T-helper 1 cell treated with Interleukin-12 subunit alpha and Interleukin-12 subunit beta and Interleukin-4 antibody, amounts not matched to agents 30 μg/mL and 1 μg/mL, for 36 hours (primary cell): Measurements from ENCODE around the gene ARID5A.

Source experiments
- H3K27ac Mint-ChIP-seq: one replicate; pipeline ENCODE4 v1.8.0; 2021; ENCODE audit warnings: mild to moderate bottlenecking, mixed read lengths
- H3K27me3 Mint-ChIP-seq: one replicate; pipeline ENCODE4 v1.8.0; 2021; ENCODE audit warnings: low read depth, mixed read lengths
- H3K36me3 Mint-ChIP-seq: one replicate; pipeline ENCODE4 v1.8.0; 2021; ENCODE audit warnings: low read depth, mixed read lengths
- H3K4me1 Mint-ChIP-seq: one replicate; pipeline ENCODE4 v1.8.0; 2021; ENCODE audit warnings: low read depth, mixed read lengths
- H3K4me3 Mint-ChIP-seq: one replicate; pipeline ENCODE4 v1.8.0; 2021; ENCODE audit warnings: mild to moderate bottlenecking, moderate library complexity, mixed read lengths
- H3K9me3 Mint-ChIP-seq: one replicate; pipeline ENCODE4 v1.8.0; 2021; ENCODE audit warnings: mixed read lengths

The ARID5A gene

GRCh38 chr2:96512341-96512740 lies 24.2 kb upstream of the ARID5A start:
- Mint-ChIP-seq H3K4me3 (no peak overlapping the region), H3K4me1 (peaks cover 34% of the 10 kb centered on the region), H3K36me3 (peaks cover 12% of the 10 kb centered on the region), H3K27ac (no peak overlapping the region), H3K27me3 (peaks cover 14% of the 10 kb centered on the region), H3K9me3 (peaks cover 16% of the 10 kb centered on the region)

DNA sequence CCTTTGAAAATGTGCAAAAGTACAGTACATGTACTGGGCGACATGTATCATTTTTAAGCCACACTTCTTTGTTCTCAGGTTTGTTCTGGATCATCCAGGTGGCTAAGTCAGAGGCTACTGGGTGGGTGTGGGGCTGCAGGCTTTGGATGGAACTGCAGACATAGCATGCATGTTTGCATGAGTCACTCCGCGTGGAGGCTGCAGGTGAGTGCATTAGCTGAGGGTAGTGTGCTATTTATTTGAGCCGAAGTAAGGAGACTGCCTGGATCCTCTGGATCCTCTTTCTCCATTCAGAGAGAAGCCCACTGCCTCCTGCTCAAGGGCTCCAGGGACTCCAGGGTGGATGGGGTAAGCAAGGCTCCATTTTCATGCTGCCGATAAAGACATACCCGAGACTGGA lies 22.0 kb upstream of the ARID5A start:
- Mint-ChIP-seq H3K27me3 (peaks cover 14% of the 10 kb centered on the region), H3K27ac (no peak overlapping the region), H3K4me3 (no peak overlapping the region), H3K36me3 (peaks cover 22% of the 10 kb centered on the region), H3K4me1 (peaks cover 20% of the 10 kb centered on the region), H3K9me3 (peaks cover 32% of the 10 kb centered on the region)

GRCh38 chr2:96517079-96517478 lies 19.5 kb upstream of the ARID5A start:
- Mint-ChIP-seq H3K36me3 (peaks cover 23% of the 10 kb centered on the region), H3K9me3 (peaks cover 32% of the 10 kb centered on the region)

GRCh38 chr2:96520231-96520630 lies 16.3 kb upstream of the ARID5A start:
- no peak overlapping the region for H3K4me3 Mint-ChIP-seq
- H3K27me3 Mint-ChIP-seq: no peaks in the 10 kb centered on the region
- H3K27ac Mint-ChIP-seq: no peak overlapping the region
- peaks cover 41% of the 10 kb centered on the region for H3K4me1 Mint-ChIP-seq
- H3K9me3 Mint-ChIP-seq: peaks cover 32% of the 10 kb centered on the region
- peaks cover 23% of the 10 kb centered on the region for H3K36me3 Mint-ChIP-seq

More at GRCh38 chr2:96517079-96517478, 19.5 kb upstream of the ARID5A start:
- Mint-ChIP-seq H3K27me3 (peaks cover 5% of the 10 kb centered on the region), H3K27ac (no peak overlapping the region), H3K4me1 (peaks cover 18% of the 10 kb centered on the region), H3K4me3 (no peak overlapping the region)

DNA sequence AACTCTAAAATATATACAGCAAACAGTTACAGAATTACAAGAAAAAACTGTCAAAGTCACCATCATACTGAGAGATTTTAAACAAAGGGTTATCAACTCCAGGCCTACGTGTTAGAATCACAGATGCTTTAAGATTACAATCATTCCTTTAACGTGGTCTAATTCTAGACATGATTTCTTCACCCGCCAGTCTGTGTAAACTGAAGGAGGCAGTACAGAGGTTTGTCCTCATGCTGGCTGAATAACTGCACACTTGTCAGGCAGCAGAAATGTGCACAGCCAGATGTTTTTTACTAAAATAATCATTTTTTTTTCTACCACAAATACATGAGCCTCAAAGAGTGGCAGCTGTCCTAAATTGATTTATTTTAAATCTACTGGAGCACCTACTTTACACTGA lies 15.9 kb upstream of the ARID5A start:
- H3K36me3 Mint-ChIP-seq: peaks cover 21% of the 10 kb centered on the region
- peaks cover 45% of the 10 kb centered on the region for H3K4me1 Mint-ChIP-seq
- H3K4me3 Mint-ChIP-seq: no peak overlapping the region
- no peak overlapping the region for H3K27ac Mint-ChIP-seq
- H3K27me3 Mint-ChIP-seq: no peaks in the 10 kb centered on the region
- peaks cover 31% of the 10 kb centered on the region for H3K9me3 Mint-ChIP-seq

GRCh38 chr2:96521219-96521618 lies 15.3 kb upstream of the ARID5A start:
- peaks cover 50% of the 10 kb centered on the region for H3K4me1 Mint-ChIP-seq
- peaks cover 26% of the 10 kb centered on the region for H3K9me3 Mint-ChIP-seq
- H3K36me3 Mint-ChIP-seq: peaks cover 17% of the 10 kb centered on the region

GRCh38 chr2:96522304-96523203 lies 14.0 kb upstream of the ARID5A start:
- Mint-ChIP-seq H3K4me1 (peaks cover 57% of the 10 kb centered on the region), H3K4me3 (peak overlapping the region; percentile 7), H3K27ac (peak overlapping the region; percentile 67), H3K36me3 (peaks cover 11% of the 10 kb centered on the region), H3K9me3 (peaks cover 13% of the 10 kb centered on the region), H3K27me3 (no peaks in the 10 kb centered on the region)

More at GRCh38 chr2:96521219-96521618, 15.3 kb upstream of the ARID5A start:
- Mint-ChIP-seq H3K27me3 (no peaks in the 10 kb centered on the region), H3K4me3 (no peak overlapping the region), H3K27ac (peak overlapping the region; percentile 24)

DNA sequence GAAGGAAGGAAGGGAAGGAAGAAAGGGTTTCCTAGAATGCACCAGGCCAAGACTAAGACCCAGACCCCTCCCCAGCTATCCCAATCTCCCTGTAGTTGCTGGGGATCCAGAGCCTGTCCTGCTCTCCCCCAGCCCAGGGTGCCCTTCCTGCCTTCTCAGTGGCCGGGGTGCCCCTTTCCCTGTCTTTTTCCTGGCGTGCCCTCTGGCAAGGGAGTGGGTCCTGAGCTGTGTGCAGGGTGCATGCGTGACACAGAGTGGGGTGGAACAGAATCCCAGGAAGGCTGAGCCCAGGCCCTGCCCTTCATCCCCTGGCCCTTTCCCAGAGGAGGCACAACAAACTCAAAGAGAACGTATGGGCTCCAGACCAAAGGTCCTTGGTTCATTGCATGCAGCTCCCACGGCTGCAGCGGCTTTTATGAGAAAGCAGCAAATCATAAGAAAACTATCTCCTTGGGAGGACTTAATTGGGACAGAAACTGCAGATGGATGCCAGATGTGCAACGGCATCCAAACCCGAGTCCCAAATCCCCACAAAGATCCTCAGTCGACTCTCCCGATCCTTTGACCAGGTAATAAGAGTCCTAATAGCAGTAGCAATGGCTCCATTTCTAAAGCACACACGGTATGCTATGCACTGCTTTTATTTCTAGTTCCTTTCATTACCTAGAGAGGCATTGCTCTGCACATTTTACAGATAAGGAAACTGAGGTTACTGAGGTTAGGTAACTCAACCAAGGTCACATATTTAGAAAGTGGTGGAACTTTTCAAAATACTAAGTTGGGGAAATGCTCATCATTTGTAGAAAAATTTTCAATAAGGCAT lies 12.7 kb upstream of the ARID5A start:
- peaks cover 4% of the 10 kb centered on the region for H3K9me3 Mint-ChIP-seq
- peak overlapping the region; percentile 81 for H3K27ac Mint-ChIP-seq
- H3K4me1 Mint-ChIP-seq: peaks cover 69% of the 10 kb centered on the region
- peaks cover 4% of the 10 kb centered on the region for H3K36me3 Mint-ChIP-seq
- peak overlapping the region; percentile 53 for H3K4me3 Mint-ChIP-seq
- H3K27me3 Mint-ChIP-seq: no peaks in the 10 kb centered on the region

DNA sequence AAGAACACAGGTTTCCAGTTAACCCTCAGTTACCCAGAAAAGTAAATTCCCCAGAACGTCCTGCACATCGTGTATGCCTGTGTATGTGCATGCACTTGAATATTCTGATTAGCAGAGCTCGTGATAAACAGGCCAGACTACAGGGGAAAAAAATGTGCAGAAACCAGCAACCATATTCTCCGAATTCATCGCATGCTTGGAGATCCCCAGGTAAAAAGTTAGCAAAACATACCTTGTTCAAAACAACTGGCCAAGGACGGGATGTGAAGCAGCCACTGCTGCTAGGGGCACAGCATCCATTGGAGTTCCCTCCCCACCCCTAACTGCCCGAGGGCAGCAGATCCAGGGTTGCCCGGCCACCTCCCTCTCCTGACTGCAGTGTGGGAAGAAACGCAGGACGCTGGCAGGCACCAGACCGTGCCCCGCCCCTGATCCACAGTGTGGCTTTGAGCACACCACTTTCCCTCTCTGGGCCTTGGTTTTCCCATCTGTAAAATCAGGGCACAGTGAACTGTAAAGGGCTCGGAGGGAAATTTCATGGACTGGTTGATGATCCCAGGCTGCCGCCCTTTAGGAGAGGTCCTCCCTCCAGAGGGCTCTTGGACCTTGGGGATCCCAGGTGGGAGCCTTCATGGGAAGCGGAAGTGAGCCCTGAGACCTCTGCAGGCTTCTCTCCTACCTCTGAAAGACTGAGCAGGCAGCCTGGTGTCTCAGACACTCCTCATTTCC lies 11.9 kb upstream of the ARID5A start:
- H3K4me3 Mint-ChIP-seq: peak overlapping the region; percentile 53
- peaks cover 4% of the 10 kb centered on the region for H3K36me3 Mint-ChIP-seq
- H3K9me3 Mint-ChIP-seq: no peaks in the 10 kb centered on the region
- no peaks in the 10 kb centered on the region for H3K27me3 Mint-ChIP-seq
- H3K27ac Mint-ChIP-seq: peak overlapping the region; percentile 81
- H3K4me1 Mint-ChIP-seq: peaks cover 76% of the 10 kb centered on the region

- H3K36me3 Mint-ChIP-seq: peaks cover 4% of the 10 kb centered on the region
- peak overlapping the region; percentile 71 for H3K27ac Mint-ChIP-seq
- H3K27me3 Mint-ChIP-seq: no peaks in the 10 kb centered on the region
- H3K4me3 Mint-ChIP-seq: no peak overlapping the region
- peaks cover 82% of the 10 kb centered on the region for H3K4me1 Mint-ChIP-seq
- H3K9me3 Mint-ChIP-seq: no peaks in the 10 kb centered on the region
These were observed 11.4 kb upstream of the ARID5A start for GRCh38 chr2:96525211-96525507.

GRCh38 chr2:96526101-96526591 lies 10.4 kb upstream of the ARID5A start:
- peak overlapping the region; percentile 7 for H3K4me3 Mint-ChIP-seq
- H3K4me1 Mint-ChIP-seq: peaks cover 87% of the 10 kb centered on the region
- H3K27me3 Mint-ChIP-seq: no peaks in the 10 kb centered on the region
- H3K27ac Mint-ChIP-seq: peak overlapping the region; percentile 79
- H3K36me3 Mint-ChIP-seq: peaks cover 3% of the 10 kb centered on the region
- H3K9me3 Mint-ChIP-seq: no peaks in the 10 kb centered on the region

- Mint-ChIP-seq H3K27ac (peak overlapping the region; percentile 82), H3K9me3 (no peaks in the 10 kb centered on the region), H3K27me3 (no peaks in the 10 kb centered on the region), H3K36me3 (peaks cover 2% of the 10 kb centered on the region), H3K4me3 (peak overlapping the region; percentile 61), H3K4me1 (peaks cover 86% of the 10 kb centered on the region)
These were observed 9.8 kb upstream of the ARID5A start for GRCh38 chr2:96526615-96527285.

DNA sequence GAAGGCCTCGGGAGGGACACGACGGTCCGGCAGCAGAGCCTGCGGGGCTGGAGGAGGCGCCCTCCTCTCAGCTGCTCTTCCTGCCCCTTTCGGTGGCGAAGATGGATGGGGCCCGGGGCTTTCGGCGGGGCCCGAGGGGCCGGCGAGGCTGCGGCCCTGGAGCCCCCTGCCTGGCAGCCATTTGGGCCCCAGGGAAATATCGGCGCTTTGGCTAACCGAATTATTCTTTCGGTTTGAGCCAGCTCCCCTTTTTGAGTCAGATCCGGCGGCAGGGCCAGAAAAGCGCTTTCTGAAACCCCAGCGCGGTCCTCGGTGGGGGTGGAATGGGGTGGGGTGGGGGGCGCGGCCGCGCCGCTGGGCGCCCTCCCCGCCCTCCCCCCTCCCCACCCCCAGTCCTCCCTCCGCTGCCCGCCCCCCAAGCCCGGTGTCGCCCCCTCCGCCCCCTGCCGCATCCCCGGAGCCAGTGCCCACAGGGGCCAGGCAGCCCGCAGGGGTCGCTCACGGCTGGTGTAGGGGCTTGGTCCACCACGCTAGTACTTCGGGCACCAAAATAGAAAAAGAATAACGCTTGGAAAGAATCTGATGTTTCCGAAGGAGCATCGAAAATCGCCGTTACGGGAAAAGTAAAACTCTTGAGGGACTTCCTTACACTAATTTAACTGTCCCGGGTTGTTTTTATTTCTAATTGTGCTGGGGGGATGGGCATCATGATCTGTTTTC lies 9.1 kb upstream of the ARID5A start:
- peaks cover 84% of the 10 kb centered on the region for H3K4me1 Mint-ChIP-seq
- H3K36me3 Mint-ChIP-seq: peaks cover 2% of the 10 kb centered on the region
- peak overlapping the region; percentile 85 for H3K27ac Mint-ChIP-seq
- peak overlapping the region; percentile 70 for H3K4me3 Mint-ChIP-seq
- H3K27me3 Mint-ChIP-seq: no peaks in the 10 kb centered on the region
- no peaks in the 10 kb centered on the region for H3K9me3 Mint-ChIP-seq
